ENCODE data around the gene CXXC1.

DNA sequence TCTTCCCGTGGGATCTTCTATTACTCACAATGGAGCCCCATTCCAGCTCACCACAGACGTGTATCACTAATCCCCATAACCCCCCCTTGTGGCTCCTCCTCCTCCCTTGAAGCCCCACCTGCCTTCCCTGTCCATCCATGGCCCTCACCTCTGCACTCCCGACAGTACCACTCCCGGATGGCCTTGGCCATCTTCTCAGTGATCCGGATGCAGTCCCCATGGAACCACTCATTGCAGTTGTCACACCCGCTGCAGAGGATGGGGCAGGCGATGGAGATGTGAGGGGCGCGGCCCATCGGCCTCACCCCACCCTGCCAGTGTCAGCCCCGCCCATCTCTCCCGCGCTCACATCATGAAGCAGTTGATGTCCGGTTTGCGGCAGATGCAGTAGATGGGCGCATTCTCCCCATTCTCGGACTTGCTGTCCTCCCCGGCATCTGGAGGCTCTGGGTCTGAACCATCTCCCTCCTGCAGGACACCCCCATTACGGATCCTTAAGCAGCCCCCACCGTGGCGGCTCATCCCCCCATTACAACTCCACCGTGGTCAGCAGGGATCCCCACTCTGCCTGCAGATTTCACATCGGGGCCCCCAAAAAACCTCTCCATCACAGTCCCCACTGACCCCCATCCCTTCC is 983 bp downstream of the CXXC1 start:
- no peak for TF ChIP-seq EZH2 (IDR thresholded peaks at IDR 0.05; ENCODE audit: insufficient read depth, poor library complexity, severe bottlenecking)
- TF ChIP-seq EZH2phosphoT487 (IDR thresholded peaks at IDR 0.05; ENCODE audit: insufficient read depth, low read depth), result no peak

Measured in GM23248 (cell line).